HepG2 (cell line): ENCODE data around the gene ADAM15. TPM values are rescaled to one million over a fixed set of nuclear protein-coding genes. Genes with fewer than 3 reads are reported as not detected.

Experiments
- CREM ChIP-seq, 2 experiments: sonication (generic) in 1 of 2; formaldehyde crosslinking in 1 of 2; IDR thresholded peaks; 2 replicates each; pipeline versions ENCODE4 v1.4.0 to v1.6.1; 2016 to 2020; ENCODE audit warnings: antibody characterized with exemption in 1 of 2, mild to moderate bottlenecking in 1 of 2, missing genetic modification reagents in 1 of 2
- ETV6 ChIP-seq: sonication (generic); formaldehyde crosslinking; conservative IDR thresholded peaks from 2 replicates; pipeline ENCODE4 v1.4.0; 2020; ENCODE audit warnings: missing genetic modification reagents
- FOSL1 ChIP-seq: sonication (generic); formaldehyde crosslinking; IDR thresholded peaks from 2 replicates; pipeline ENCODE4 v1.9.0; 2021; ENCODE audit warnings: missing genetic modification reagents, borderline replicate concordance
- GFI1 ChIP-seq: sonication (generic); formaldehyde crosslinking; IDR thresholded peaks from 2 replicates; pipeline ENCODE4 v1.5.0; 2020; ENCODE audit warnings: missing genetic modification reagents, mild to moderate bottlenecking, borderline replicate concordance
- KLF13 ChIP-seq: sonication (generic); formaldehyde crosslinking; IDR thresholded peaks from 2 replicates; pipeline ENCODE4 v1.4.0; 2020; ENCODE audit warnings: mild to moderate bottlenecking, missing genetic modification reagents
- MAF1 ChIP-seq: sonication (generic); formaldehyde crosslinking; IDR thresholded peaks from 2 replicates; pipeline ENCODE4 v1.5.0; 2020; ENCODE audit warnings: missing genetic modification reagents, borderline replicate concordance
- MBD4 ChIP-seq: IDR thresholded peaks from 2 replicates; pipeline ENCODE4 v1.6.1; 2012; ENCODE audit warnings: low read length, inconsistent platforms, borderline replicate concordance
- MEIS1 ChIP-seq: sonication (generic); formaldehyde crosslinking; IDR thresholded peaks from 2 replicates; pipeline ENCODE4 v1.9.0; 2021; ENCODE audit warnings: mild to moderate bottlenecking, missing genetic modification reagents, moderate library complexity, borderline replicate concordance
- PTBP1 ChIP-seq: fragments of 200-400 bp; formaldehyde crosslinking; IDR thresholded peaks from 2 replicates; pipeline ENCODE4 v1.6.1; 2018; ENCODE audit warnings: low read length, low read depth; ENCODE audit not compliant: poor library complexity, severe bottlenecking
- REXO4 ChIP-seq: sonication (generic); formaldehyde crosslinking; IDR thresholded peaks from 2 replicates; pipeline ENCODE4 v1.8.0; 2022; ENCODE audit warnings: missing genetic modification reagents, mild to moderate bottlenecking, borderline replicate concordance
- TBL1XR1 ChIP-seq: fragments of 150-350 bp; IDR thresholded peaks from 2 replicates; pipeline ENCODE4 v1.6.1; 2014; ENCODE audit warnings: borderline replicate concordance, low read length; ENCODE audit not compliant: partially characterized antibody
- ZNF558 ChIP-seq: sonication (generic); formaldehyde crosslinking; IDR thresholded peaks from 2 replicates; pipeline ENCODE4 v1.9.0; 2022; ENCODE audit warnings: mild to moderate bottlenecking, missing genetic modification reagents, borderline replicate concordance
- ZNF563 ChIP-seq: sonication (generic); formaldehyde crosslinking; IDR thresholded peaks from 2 replicates; pipeline ENCODE4 v1.8.0; 2022; ENCODE audit warnings: mild to moderate bottlenecking, moderate library complexity, missing genetic modification reagents
- ZNF619 ChIP-seq: sonication (generic); formaldehyde crosslinking; IDR thresholded peaks from 2 replicates; pipeline ENCODE4 v1.4.0; 2020; ENCODE audit warnings: mild to moderate bottlenecking, missing genetic modification reagents
- ZNF652 ChIP-seq: IDR thresholded peaks from 2 replicates; pipeline ENCODE4 v1.6.1; 2016; ENCODE audit warnings: low read depth, borderline replicate concordance
- ZSCAN20 ChIP-seq: sonication (generic); formaldehyde crosslinking; IDR thresholded peaks from 2 replicates; pipeline ENCODE4 v1.4.0; 2020; ENCODE audit warnings: missing genetic modification reagents, mild to moderate bottlenecking, borderline replicate concordance
- polyA plus RNA-seq, 8 experiments: library from polyadenylated mRNA; depleted of rRNA in 3 of 8; stranded (reverse) in 7 of 8; unstranded in 1 of 8; fragments of >200 nt; fragmentation: Illumina TruSeq in 4 of 8; extraction: Trizol in 4 of 8; gene quantifications; 2 replicates each; pipeline versions ENCODE4 v1.2.1 to v1.2.3, GENCODE V29; 2011 to 2016; ENCODE audit warnings: low read depth in 4 of 8, missing spikeins in 1 of 8, mixed read lengths in 1 of 8; ENCODE audit not compliant: insufficient read depth in 1 of 8
- total RNA-seq, 5 experiments: library from RNA; depleted of rRNA; stranded (reverse); fragments of >200 nt; fragmentation: Illumina TruSeq; extraction: Trizol; gene quantifications; 2 replicates each; pipeline ENCODE4 v1.2.3, GENCODE V29; 2016; ENCODE audit warnings: low read depth in 1 of 5
- TF ChIP-seq, protein P1 (sequence below): IDR thresholded peaks from 2 replicates; pipeline ENCODE4 v1.6.1; 2016; ENCODE audit warnings: low read depth
- TF ChIP-seq, protein P2 (sequence below): sonication (generic); formaldehyde crosslinking; IDR thresholded peaks from 2 replicates; pipeline ENCODE4 v1.4.0; 2020; ENCODE audit warnings: low read depth, mild to moderate bottlenecking, missing genetic modification reagents
- TF ChIP-seq, protein P3 (sequence below): sonication (generic); formaldehyde crosslinking; IDR thresholded peaks from 2 replicates; pipeline ENCODE4 v1.4.0; 2020; ENCODE audit warnings: missing genetic modification reagents
- TF ChIP-seq, protein P4 (sequence below): sonication (generic); formaldehyde crosslinking; IDR thresholded peaks from 2 replicates; pipeline ENCODE4 v1.4.0; 2020; ENCODE audit warnings: mild to moderate bottlenecking, missing genetic modification reagents
- TF ChIP-seq, protein P5 (sequence below): sonication (generic); formaldehyde crosslinking; IDR thresholded peaks from 2 replicates; pipeline ENCODE4 v1.4.0; 2020; ENCODE audit warnings: mild to moderate bottlenecking, missing genetic modification reagents

The ADAM15 gene
- total and polyA plus RNA-seq, 2 of the 13 experiments (the other 11 are each of a cell fraction or from before 2014, with no cell fraction given), result 17.9 to 25.6 TPM

DNA sequence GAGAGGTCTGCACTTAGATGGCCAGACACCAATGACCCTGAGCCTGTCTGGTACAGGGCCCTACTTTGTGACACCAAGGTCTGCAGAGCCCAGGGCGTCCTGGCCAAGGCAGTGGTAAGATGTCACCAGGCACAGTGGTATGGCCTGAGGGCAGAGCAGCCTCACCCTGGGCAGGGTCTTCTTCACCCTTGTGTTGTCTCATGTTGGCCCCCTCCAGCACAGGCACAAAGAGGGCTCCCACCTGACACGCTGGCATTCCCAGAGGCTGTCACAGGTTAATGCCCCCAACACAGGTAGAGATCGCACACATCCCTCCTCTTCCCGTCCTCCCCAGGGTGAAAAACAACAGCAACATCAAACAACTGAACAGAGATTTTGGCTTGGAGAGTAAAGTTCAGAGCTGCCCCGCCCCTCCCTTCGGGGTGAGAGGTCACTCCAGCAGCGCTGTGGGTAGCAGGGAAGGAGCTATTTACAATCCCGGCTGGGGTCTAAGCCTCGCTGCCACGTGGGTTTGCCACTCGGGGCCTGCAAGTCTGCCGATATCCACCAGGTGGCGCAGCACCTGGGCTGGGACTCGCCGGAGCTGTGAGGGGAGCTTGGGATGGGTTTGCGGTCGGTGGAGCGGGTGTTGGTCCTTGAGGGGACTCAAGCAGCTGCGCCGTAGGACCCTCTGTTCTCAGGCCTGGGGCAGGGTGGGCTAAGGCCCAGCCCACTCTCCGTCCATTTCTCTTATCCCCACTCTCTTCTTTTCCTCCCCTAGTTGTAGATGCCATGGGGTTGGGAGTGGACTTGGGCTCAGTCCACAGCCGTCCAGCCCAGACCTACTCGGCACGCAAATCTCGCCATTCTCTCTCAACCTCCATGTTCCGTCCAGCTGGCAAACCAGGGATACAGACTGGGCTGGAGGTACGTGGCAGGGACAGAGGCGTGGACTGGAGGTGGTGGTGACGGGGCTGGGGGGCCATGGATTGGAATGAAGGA lies 40.2 kb downstream of the ADAM15 start (continued):
- TF ChIP-seq ZNF558 (CRISPR knock-in tag), result no peak
- peak; percentile 50; the same call in 1 of the 2 replicates for TF ChIP-seq ZNF652 (CRISPR knock-in tag)
- no peak for TF ChIP-seq FOSL1
- TF ChIP-seq, protein P1, sequence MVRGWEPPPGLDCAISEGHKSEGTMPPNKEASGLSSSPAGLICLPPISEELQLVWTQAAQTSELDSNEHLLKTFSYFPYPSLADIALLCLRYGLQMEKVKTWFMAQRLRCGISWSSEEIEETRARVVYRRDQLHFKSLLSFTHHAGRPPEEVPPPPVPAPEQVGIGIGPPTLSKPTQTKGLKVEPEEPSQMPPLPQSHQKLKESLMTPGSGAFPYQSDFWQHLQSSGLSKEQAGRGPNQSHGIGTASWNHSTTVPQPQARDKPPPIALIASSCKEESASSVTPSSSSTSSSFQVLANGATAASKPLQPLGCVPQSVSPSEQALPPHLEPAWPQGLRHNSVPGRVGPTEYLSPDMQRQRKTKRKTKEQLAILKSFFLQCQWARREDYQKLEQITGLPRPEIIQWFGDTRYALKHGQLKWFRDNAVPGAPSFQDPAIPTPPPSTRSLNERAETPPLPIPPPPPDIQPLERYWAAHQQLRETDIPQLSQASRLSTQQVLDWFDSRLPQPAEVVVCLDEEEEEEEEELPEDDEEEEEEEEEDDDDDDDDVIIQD (CRISPR knock-in tag), result 0 out of 2 replicates have a peak, but pooled peaks have one; percentile 34
- no peak for TF ChIP-seq PTBP1
- TF ChIP-seq, protein P2, sequence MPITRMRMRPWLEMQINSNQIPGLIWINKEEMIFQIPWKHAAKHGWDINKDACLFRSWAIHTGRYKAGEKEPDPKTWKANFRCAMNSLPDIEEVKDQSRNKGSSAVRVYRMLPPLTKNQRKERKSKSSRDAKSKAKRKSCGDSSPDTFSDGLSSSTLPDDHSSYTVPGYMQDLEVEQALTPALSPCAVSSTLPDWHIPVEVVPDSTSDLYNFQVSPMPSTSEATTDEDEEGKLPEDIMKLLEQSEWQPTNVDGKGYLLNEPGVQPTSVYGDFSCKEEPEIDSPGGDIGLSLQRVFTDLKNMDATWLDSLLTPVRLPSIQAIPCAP (CRISPR knock-in tag), result no peak
- no peak for TF ChIP-seq ZSCAN20 (CRISPR knock-in tag)
- no peak for TF ChIP-seq MAF1 (CRISPR knock-in tag)
- TF ChIP-seq, protein P3, sequence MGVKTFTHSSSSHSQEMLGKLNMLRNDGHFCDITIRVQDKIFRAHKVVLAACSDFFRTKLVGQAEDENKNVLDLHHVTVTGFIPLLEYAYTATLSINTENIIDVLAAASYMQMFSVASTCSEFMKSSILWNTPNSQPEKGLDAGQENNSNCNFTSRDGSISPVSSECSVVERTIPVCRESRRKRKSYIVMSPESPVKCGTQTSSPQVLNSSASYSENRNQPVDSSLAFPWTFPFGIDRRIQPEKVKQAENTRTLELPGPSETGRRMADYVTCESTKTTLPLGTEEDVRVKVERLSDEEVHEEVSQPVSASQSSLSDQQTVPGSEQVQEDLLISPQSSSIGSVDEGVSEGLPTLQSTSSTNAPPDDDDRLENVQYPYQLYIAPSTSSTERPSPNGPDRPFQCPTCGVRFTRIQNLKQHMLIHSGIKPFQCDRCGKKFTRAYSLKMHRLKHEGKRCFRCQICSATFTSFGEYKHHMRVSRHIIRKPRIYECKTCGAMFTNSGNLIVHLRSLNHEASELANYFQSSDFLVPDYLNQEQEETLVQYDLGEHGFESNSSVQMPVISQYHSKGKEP, result no peak
- TF ChIP-seq CREM (IDR thresholded peaks at IDR 0.05), result peak; percentile 47; the same call in 1 of the 2 replicates
- no peak for TF ChIP-seq CREM (CRISPR knock-in tag; IDR thresholded peaks at IDR 0.05)
- no peak for TF ChIP-seq MBD4
- TF ChIP-seq, protein P4, sequence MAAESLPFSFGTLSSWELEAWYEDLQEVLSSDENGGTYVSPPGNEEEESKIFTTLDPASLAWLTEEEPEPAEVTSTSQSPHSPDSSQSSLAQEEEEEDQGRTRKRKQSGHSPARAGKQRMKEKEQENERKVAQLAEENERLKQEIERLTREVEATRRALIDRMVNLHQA, result no peak
- 0 out of 2 replicates have a peak, but pooled peaks have one; percentile 23 for TF ChIP-seq KLF13 (CRISPR knock-in tag)
- TF ChIP-seq ZNF563 (CRISPR knock-in tag), result no peak
- no peak for TF ChIP-seq TBL1XR1
- TF ChIP-seq ETV6 (CRISPR knock-in tag), result no peak
- TF ChIP-seq MEIS1 (CRISPR knock-in tag), result no peak; the same call in 1 of the 2 replicates
- no peak for TF ChIP-seq REXO4 (CRISPR knock-in tag)
- TF ChIP-seq, protein P5, sequence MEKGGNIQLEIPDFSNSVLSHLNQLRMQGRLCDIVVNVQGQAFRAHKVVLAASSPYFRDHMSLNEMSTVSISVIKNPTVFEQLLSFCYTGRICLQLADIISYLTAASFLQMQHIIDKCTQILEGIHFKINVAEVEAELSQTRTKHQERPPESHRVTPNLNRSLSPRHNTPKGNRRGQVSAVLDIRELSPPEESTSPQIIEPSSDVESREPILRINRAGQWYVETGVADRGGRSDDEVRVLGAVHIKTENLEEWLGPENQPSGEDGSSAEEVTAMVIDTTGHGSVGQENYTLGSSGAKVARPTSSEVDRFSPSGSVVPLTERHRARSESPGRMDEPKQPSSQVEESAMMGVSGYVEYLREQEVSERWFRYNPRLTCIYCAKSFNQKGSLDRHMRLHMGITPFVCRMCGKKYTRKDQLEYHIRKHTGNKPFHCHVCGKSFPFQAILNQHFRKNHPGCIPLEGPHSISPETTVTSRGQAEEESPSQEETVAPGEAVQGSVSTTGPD (CRISPR knock-in tag), result no peak
- peak; percentile 98 for TF ChIP-seq GFI1 (CRISPR knock-in tag)
- TF ChIP-seq ZNF619 (CRISPR knock-in tag), result peak; percentile 34; the same call in 1 of the 2 replicates
